HUES64 (cell line): Measurements from ENCODE around the gene PDE4D.

Experiments used
- H3K27ac ChIP-seq: 2 replicates; pipeline ENCODE4 v1.7.0; 2013; ENCODE audit warnings: low read depth, low read length, inconsistent platforms
- H3K27me3 ChIP-seq: 2 replicates; pipeline ENCODE4 v1.6.1; 2013; ENCODE audit warnings: mild to moderate bottlenecking, low read length; ENCODE audit not compliant: insufficient read depth
- H3K36me3 ChIP-seq: 2 replicates; pipeline ENCODE4 v1.6.1; 2013; ENCODE audit warnings: mild to moderate bottlenecking, low read length; ENCODE audit not compliant: insufficient read depth
- H3K4me1 ChIP-seq: 2 replicates; pipeline ENCODE4 v1.6.1; 2013; ENCODE audit warnings: mild to moderate bottlenecking, low read length, moderate library complexity; ENCODE audit not compliant: insufficient read depth
- H3K4me3 ChIP-seq: 2 replicates; pipeline ENCODE4 v1.5.1; 2013; ENCODE audit warnings: mild to moderate bottlenecking, low read length, moderate library complexity
- H3K9ac ChIP-seq: 2 replicates; pipeline ENCODE4 v1.6.1; 2013; ENCODE audit warnings: mild to moderate bottlenecking, low read depth, low read length
- H3K9me3 ChIP-seq: 2 replicates; pipeline ENCODE4 v1.6.1; 2013; ENCODE audit warnings: low read depth, low read length; ENCODE audit not compliant: insufficient read depth
- WGBS: fragments of 150-250, 120-280 bp; methylation state at CpG from one replicate; pipeline ENCODE4 v1.1.7; 2013; ENCODE audit warnings: missing lambda C conversion rate; 5-methylcytosine and 5-hydroxymethylcytosine counted together

PDE4D gene

DNA sequence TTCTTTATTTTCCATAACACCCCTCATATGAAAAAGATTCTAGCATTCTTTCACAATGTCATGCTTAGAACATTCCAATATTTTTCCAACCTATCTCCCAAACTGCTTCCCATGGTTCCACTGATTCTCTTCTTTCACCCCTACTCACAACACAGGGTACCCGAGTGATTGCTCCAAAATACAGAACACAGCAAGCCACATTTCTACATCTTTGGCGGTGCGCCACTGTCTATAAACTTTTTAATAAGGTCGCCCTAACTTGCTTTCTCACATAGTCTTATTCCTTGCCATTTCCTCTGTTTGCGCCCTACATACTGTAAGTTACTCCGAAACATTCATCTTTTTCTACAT lies 793.6 kb downstream of the PDE4D start:
- H3K27ac ChIP-seq, result no peak overlapping the region
- H3K4me3 ChIP-seq, result no peak overlapping the region
- H3K9me3 ChIP-seq, result no peaks in the 10 kb centered on the region
- 0 out of 2 replicates have a peak, but pooled peaks cover 2% of the 10 kb centered on the region for H3K4me1 ChIP-seq
- no peaks in the 10 kb centered on the region for H3K27me3 ChIP-seq
- no peaks in the 10 kb centered on the region for H3K36me3 ChIP-seq
- H3K9ac ChIP-seq, result no peak overlapping the region
- 94% methylated on average over 6 of the region's 6 CpGs for WGBS

GRCh38 chr5:59099270-59099994 lies 794.1 kb downstream of the PDE4D start:
- Histone ChIP-seq H3K9ac (no peak overlapping the region), H3K27ac (no peak overlapping the region), H3K27me3 (no peaks in the 10 kb centered on the region), H3K4me1 (no peaks in the 10 kb centered on the region), H3K4me3 (no peak overlapping the region), H3K9me3 (no peaks in the 10 kb centered on the region), H3K36me3 (no peaks in the 10 kb centered on the region)
- WGBS, result 96% methylated on average over 5 of the region's 5 CpGs

- 95% methylated on average over 2 of the region's 2 CpGs for WGBS
- Histone ChIP-seq H3K36me3 (no peaks in the 10 kb centered on the region), H3K9me3 (no peaks in the 10 kb centered on the region), H3K27me3 (no peaks in the 10 kb centered on the region), H3K4me1 (no peaks in the 10 kb centered on the region), H3K27ac (no peak overlapping the region), H3K9ac (no peak overlapping the region), H3K4me3 (no peak overlapping the region)
Measured at GRCh38 chr5:59098743-59099142, 794.8 kb downstream of the PDE4D start.

- no peak overlapping the region for H3K9ac ChIP-seq
- no peaks in the 10 kb centered on the region for H3K9me3 ChIP-seq
- no peaks in the 10 kb centered on the region for H3K27me3 ChIP-seq
- H3K36me3 ChIP-seq, result no peaks in the 10 kb centered on the region
- H3K4me3 ChIP-seq, result no peak overlapping the region
- no peaks in the 10 kb centered on the region for H3K4me1 ChIP-seq
- no peak overlapping the region for H3K27ac ChIP-seq
Measured at GRCh38 chr5:59097712-59098111, 795.8 kb downstream of the PDE4D start.

DNA sequence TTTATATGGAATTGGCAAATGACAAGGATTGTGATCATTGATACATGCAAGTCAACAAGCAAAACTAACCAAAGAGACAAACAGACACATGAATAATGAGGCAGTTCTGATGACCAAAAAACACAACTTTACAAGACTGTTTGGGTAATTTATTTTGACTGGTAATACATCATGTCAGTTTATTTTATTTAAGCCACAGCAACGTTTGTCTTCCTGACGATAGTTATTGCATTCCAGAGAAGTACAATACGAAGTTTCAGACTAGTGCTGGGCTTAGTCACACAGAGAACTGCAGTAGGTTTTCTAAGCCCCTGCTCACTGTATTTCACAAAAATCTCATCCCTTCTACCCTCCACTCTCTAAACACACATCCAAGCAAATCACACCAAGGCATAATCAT lies 796.4 kb downstream of the PDE4D start:
- Histone ChIP-seq H3K9ac (no peak overlapping the region), H3K27ac (no peak overlapping the region)

GRCh38 chr5:59095480-59095879 lies 798.0 kb downstream of the PDE4D start:
- H3K27ac ChIP-seq, result no peak overlapping the region
- H3K36me3 ChIP-seq, result no peaks in the 10 kb centered on the region
- H3K9ac ChIP-seq, result no peak overlapping the region
- no peaks in the 10 kb centered on the region for H3K27me3 ChIP-seq
- no peaks in the 10 kb centered on the region for H3K9me3 ChIP-seq
- no peaks in the 10 kb centered on the region for H3K4me1 ChIP-seq
- WGBS, result 100% methylated on average over 1 of the region's 1 CpG
- H3K4me3 ChIP-seq, result no peak overlapping the region

More for the DNA sequence above, 796.4 kb downstream of the PDE4D start:
- no peak overlapping the region for H3K4me3 ChIP-seq
- WGBS, result 93% methylated on average over 3 of the region's 3 CpGs
- no peaks in the 10 kb centered on the region for H3K9me3 ChIP-seq
- H3K36me3 ChIP-seq, result no peaks in the 10 kb centered on the region
- H3K4me1 ChIP-seq, result no peaks in the 10 kb centered on the region
- H3K27me3 ChIP-seq, result no peaks in the 10 kb centered on the region

GRCh38 chr5:59094864-59095263 lies 798.7 kb downstream of the PDE4D start:
- H3K36me3 ChIP-seq, result no peaks in the 10 kb centered on the region
- H3K27me3 ChIP-seq, result no peaks in the 10 kb centered on the region
- H3K27ac ChIP-seq, result no peak overlapping the region
- H3K4me3 ChIP-seq, result no peak overlapping the region
- no peaks in the 10 kb centered on the region for H3K4me1 ChIP-seq
- WGBS, result 88% methylated on average over 1 of the region's 2 CpGs
- no peak overlapping the region for H3K9ac ChIP-seq
- H3K9me3 ChIP-seq, result no peaks in the 10 kb centered on the region

- H3K4me3 ChIP-seq, result no peak overlapping the region
- no peaks in the 10 kb centered on the region for H3K9me3 ChIP-seq
- no peaks in the 10 kb centered on the region for H3K27me3 ChIP-seq
- WGBS, result 95% methylated on average over 6 of the region's 6 CpGs
- H3K36me3 ChIP-seq, result no peaks in the 10 kb centered on the region
- H3K9ac ChIP-seq, result no peak overlapping the region
- H3K27ac ChIP-seq, result no peak overlapping the region
- no peaks in the 10 kb centered on the region for H3K4me1 ChIP-seq
Measured at GRCh38 chr5:59093329-59093728, 800.2 kb downstream of the PDE4D start.

DNA sequence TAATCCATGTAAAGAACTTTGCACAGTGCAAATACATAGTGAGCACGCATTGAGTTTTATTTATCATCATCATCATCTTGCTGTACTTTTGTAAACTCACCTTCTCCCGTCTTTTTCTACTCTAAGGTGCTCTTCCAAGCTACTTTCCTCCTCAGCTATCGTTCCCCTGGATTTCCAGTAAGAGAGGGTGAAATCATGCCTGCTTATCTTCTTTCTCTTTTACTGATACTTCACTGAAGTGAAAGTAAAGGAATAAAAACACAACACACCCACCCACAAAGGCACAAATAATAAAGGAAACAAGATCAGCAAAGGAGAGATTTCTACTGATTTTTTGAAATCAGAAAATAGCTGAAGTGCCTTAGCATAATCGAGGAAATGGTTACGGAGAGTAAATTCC lies 800.8 kb downstream of the PDE4D start:
- Histone ChIP-seq H3K4me1 (no peaks in the 10 kb centered on the region), H3K9ac (no peak overlapping the region), H3K27me3 (no peaks in the 10 kb centered on the region), H3K4me3 (no peak overlapping the region), H3K9me3 (no peaks in the 10 kb centered on the region), H3K27ac (no peak overlapping the region), H3K36me3 (no peaks in the 10 kb centered on the region)
- WGBS, result 95% methylated on average over 5 of the region's 5 CpGs

GRCh38 chr5:59091965-59092364 lies 801.6 kb downstream of the PDE4D start:
- Histone ChIP-seq H3K9ac (no peak overlapping the region), H3K36me3 (no peaks in the 10 kb centered on the region), H3K27ac (no peak overlapping the region), H3K4me1 (no peaks in the 10 kb centered on the region), H3K9me3 (no peaks in the 10 kb centered on the region), H3K27me3 (no peaks in the 10 kb centered on the region), H3K4me3 (no peak overlapping the region)
- WGBS, result no CpG with 5 or more reads among the region's 1 CpG

- Histone ChIP-seq H3K4me1 (no peaks in the 10 kb centered on the region), H3K9ac (no peak overlapping the region), H3K9me3 (no peaks in the 10 kb centered on the region), H3K27ac (no peak overlapping the region), H3K36me3 (no peaks in the 10 kb centered on the region), H3K27me3 (no peaks in the 10 kb centered on the region), H3K4me3 (no peak overlapping the region)
- 90% methylated on average over 6 of the region's 6 CpGs for WGBS
Measured at GRCh38 chr5:59090323-59090722, 803.2 kb downstream of the PDE4D start.

- WGBS, result 75% methylated on average over 3 of the region's 3 CpGs
- H3K36me3 ChIP-seq, result no peaks in the 10 kb centered on the region
- H3K27me3 ChIP-seq, result no peaks in the 10 kb centered on the region
- H3K4me1 ChIP-seq, result no peaks in the 10 kb centered on the region
- H3K9me3 ChIP-seq, result no peaks in the 10 kb centered on the region
- no peak overlapping the region for H3K9ac ChIP-seq
- H3K4me3 ChIP-seq, result no peak overlapping the region
- H3K27ac ChIP-seq, result no peak overlapping the region
Measured at GRCh38 chr5:59089767-59090166, 803.8 kb downstream of the PDE4D start.
